ENCODE measurements around the gene GEMIN2.
"Not testable (repeated sequence)": the region's sequence is repeated elsewhere in the genome, so short reads cannot be mapped to it uniquely, and the experiment has no call there.

GEMIN2 gene

DNA sequence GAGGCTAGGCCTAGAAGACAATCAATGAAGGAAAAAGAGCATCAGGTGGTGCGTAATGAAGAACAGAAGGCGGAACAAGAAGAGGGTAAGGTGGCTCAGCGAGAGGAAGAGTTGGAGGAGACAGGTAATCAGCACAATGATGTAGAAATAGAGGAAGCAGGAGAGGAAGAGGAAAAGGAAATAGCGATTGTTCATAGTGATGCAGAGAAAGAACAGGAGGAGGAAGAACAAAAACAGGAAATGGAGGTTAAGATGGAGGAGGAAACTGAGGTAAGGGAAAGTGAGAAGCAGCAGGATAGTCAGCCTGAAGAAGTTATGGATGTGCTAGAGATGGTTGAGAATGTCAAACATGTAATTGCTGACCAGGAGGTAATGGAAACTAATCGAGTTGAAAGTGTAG lies 66.4 kb downstream of the GEMIN2 start:
- DNase-seq: no peak

DNA sequence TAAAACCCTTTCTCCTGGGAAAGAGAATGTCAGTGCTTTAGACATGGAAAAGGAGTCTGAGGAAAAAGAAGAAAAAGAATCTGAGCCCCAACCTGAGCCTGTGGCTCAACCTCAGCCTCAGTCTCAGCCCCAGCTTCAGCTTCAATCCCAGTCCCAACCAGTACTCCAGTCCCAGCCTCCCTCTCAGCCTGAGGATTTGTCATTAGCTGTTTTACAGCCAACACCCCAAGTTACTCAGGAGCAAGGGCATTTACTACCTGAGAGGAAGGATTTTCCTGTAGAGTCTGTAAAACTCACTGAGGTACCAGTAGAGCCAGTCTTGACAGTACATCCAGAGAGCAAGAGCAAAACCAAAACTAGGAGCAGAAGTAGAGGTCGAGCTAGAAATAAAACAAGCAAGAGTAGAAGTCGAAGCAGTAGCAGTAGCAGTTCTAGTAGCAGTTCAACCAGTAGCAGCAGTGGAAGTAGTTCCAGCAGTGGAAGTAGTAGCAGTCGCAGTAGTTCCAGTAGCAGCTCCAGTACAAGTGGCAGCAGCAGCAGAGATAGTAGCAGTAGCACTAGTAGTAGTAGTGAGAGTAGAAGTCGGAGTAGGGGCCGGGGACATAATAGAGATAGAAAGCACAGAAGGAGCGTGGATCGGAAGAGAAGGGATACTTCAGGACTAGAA lies 67.0 kb downstream of the GEMIN2 start:
- DNase-seq: no peak

DNA sequence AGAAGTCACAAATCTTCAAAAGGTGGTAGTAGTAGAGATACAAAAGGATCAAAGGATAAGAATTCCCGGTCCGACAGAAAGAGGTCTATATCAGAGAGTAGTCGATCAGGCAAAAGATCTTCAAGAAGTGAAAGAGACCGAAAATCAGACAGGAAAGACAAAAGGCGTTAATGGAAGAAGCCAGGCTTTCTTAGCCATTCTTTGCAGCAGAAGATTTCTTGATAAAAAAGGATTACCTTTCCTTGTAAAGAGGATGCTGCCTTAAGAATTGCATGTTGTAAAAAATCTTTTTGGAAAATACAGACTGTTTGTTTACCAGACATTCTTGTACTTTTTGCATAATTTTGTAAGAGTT lies 67.5 kb downstream of the GEMIN2 start:
- no peak for DNase-seq

DNA sequence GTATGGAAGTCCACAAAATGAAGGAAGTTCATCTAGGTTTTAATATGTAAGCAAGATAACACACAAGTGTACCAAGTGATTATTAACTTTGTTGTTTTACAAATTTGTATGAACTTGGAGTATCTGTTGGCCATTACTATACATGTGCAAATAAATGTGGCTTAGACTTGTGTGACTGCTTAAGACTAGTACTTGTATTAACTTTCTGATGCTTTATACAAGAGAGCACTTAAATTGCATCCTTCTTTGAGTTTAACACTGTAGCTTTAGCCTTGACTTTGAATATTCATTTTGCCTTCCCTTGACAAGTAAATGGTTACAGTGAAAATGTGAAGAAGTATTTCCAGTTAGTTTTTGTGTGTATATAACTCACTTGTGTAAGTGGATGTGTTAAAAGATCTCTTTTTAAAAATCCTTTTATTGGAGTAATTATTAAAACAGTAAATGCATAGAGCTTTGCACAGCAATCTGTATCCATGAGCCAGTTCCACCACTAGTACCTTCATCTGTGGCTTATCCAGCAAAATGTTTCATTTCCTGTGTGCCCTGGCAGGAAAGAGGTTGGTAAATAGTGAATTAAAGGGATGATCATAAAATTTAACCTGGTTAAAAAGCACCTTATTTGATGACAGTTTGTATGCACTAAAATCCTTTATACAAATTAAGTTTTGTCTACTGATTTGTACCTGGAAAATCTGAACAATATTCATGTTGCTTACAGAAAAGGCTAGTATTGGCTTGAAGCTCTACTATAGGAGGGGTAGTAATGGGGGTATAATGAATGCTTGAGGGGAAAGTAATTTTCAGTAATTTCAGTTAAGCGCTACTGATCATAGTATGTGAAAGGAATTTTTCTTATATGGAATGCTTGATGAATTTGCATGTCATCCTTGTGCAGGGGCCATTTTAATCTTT lies 68.9 kb downstream of the GEMIN2 start:
- DNase-seq: no peak

DNA sequence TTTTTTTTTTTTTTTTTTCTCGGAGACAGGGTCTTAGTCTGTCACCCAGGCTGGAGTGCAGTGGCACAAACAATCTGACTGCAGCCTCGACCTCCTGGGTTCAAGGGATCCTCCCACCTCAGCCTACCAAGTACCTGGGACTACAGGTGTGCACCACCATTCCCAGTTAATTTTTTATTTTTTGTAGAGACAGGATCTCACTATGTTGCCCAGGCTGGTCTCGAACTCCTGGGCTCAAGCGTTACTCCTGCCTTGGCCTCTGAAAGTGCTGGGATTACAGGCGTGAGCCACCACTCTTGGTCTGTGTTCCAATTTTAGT lies 69.5 kb downstream of the GEMIN2 start:
- DNase-seq: not testable (repeated sequence)

DNA sequence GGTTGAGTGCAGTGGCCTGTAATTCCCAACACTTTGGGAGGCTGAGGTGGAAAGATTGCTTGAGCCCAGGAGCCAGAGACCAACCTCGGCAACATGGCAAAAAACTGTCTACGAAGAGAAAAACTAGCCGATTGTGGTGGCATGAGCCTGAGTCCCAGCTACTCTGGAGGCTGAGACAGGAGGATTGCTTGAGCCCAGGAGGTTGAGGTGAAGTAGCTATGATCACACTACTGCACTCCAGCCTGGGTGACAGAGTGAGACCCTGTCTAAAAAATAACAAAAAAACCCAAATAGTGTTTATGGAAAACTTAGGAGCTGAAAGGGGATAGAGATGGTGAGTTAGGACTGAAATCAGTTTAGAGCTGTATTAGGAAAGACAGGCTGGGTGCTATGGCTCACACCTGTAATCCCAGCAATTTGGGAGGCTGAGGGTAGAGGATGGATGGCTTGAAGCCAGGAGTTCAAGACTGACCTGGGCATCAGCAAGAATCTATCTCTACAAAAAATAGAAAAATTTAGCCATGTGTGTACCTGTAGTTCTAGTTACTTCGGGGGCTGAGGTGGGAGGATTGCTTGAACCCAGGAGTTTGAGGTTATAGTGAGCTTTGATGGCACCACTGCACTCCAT lies 70.6 kb downstream of the GEMIN2 start:
- no peak for DNase-seq

DNA sequence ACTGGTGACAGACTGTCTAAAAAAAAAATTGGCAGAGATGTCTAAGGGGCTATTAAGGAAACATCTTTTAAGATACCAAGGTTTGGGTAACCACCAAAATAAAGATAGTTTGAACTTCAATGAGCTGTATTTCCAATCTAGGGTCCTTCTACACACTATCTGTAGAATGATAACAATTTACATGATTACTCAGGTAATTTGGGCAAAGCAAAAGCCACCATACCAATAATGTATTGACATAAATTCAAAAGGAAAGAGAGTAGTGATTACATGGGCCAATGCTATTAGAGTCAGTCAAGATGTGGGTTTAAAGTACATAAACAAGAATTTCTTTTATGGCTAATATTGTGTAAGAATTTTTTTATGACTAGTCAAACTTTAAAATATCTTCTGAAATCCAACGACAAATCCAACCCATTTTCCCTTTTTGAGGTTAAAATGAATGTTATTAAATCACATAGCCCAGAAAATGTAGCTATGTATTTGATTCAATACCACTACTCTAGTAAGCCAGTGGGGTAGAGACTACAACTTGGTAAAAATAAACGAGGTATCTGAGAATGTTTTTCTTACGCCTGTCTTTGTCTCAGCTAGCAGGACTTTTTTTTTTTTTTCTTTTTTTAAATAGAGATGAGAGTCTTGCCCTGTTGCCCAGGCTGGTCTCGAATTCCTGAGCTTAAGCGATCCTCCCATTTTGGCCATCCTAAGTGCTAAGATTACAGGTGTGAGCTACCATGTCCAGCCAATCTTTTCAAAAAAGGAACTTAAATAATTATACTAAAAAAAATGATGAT lies 71.3 kb downstream of the GEMIN2 start:
- DNase-seq: no peak

Data from NCI-H82 (cell line).